ENCODE data around the gene IL22. TPM values are rescaled to one million over a fixed set of nuclear protein-coding genes. Genes with fewer than 3 reads are reported as not detected.

IL22 gene
- total RNA-seq (2021): not detected in 3 replicates
- not detected for Bru-seq, nascent RNA
- long read RNA-seq, experiment 1: 0 reads
- long read RNA-seq, experiment 2: 0 reads
- long read RNA-seq, experiment 3: 0 reads

- no peak within 1 kb of the TSS for H3K4me3 Mint-ChIP-seq
- no peaks in the 10 kb centered on the region for H3K9me3 Mint-ChIP-seq
- ChIA-PET CTCF (interaction anchor here (0.6 kb wide), 1 partner anchor 897 kb away, joined by 5 read pairs; no protein-coding TSS in a partner anchor), POLR2A (no interaction called here)
- DNase-seq (ENCODE audit: low spot score) (no peak), ATAC-seq (no peak)
- H3K36me3 Mint-ChIP-seq: no peaks in the 10 kb centered on the region
- H3K27me3 Mint-ChIP-seq (ENCODE audit: low read depth): no peaks in the 10 kb centered on the region
- H3K27ac Mint-ChIP-seq: no peak within 1 kb of the TSS
- H3K4me1 Mint-ChIP-seq: no peaks in the 10 kb centered on the region
- TF ChIP-seq, protein P1, sequence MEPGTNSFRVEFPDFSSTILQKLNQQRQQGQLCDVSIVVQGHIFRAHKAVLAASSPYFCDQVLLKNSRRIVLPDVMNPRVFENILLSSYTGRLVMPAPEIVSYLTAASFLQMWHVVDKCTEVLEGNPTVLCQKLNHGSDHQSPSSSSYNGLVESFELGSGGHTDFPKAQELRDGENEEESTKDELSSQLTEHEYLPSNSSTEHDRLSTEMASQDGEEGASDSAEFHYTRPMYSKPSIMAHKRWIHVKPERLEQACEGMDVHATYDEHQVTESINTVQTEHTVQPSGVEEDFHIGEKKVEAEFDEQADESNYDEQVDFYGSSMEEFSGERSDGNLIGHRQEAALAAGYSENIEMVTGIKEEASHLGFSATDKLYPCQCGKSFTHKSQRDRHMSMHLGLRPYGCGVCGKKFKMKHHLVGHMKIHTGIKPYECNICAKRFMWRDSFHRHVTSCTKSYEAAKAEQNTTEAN (CRISPR knock-in tag; IDR thresholded peaks at IDR 0.05): no peak
- no peak for TF ChIP-seq ZNF121 (CRISPR knock-in tag; IDR thresholded peaks at IDR 0.05)
- TF ChIP-seq NFYB (CRISPR knock-in tag; conservative IDR thresholded peaks at IDR 0.05; ENCODE audit: low read depth): no peak
- no peak for TF ChIP-seq FOXP1 (CRISPR knock-in tag; IDR thresholded peaks at IDR 0.05; ENCODE audit: borderline replicate concordance)
- TF ChIP-seq, protein P2, sequence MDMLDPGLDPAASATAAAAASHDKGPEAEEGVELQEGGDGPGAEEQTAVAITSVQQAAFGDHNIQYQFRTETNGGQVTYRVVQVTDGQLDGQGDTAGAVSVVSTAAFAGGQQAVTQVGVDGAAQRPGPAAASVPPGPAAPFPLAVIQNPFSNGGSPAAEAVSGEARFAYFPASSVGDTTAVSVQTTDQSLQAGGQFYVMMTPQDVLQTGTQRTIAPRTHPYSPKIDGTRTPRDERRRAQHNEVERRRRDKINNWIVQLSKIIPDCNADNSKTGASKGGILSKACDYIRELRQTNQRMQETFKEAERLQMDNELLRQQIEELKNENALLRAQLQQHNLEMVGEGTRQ (CRISPR knock-in tag; IDR thresholded peaks at IDR 0.05): no peak
- TF ChIP-seq, protein P3, sequence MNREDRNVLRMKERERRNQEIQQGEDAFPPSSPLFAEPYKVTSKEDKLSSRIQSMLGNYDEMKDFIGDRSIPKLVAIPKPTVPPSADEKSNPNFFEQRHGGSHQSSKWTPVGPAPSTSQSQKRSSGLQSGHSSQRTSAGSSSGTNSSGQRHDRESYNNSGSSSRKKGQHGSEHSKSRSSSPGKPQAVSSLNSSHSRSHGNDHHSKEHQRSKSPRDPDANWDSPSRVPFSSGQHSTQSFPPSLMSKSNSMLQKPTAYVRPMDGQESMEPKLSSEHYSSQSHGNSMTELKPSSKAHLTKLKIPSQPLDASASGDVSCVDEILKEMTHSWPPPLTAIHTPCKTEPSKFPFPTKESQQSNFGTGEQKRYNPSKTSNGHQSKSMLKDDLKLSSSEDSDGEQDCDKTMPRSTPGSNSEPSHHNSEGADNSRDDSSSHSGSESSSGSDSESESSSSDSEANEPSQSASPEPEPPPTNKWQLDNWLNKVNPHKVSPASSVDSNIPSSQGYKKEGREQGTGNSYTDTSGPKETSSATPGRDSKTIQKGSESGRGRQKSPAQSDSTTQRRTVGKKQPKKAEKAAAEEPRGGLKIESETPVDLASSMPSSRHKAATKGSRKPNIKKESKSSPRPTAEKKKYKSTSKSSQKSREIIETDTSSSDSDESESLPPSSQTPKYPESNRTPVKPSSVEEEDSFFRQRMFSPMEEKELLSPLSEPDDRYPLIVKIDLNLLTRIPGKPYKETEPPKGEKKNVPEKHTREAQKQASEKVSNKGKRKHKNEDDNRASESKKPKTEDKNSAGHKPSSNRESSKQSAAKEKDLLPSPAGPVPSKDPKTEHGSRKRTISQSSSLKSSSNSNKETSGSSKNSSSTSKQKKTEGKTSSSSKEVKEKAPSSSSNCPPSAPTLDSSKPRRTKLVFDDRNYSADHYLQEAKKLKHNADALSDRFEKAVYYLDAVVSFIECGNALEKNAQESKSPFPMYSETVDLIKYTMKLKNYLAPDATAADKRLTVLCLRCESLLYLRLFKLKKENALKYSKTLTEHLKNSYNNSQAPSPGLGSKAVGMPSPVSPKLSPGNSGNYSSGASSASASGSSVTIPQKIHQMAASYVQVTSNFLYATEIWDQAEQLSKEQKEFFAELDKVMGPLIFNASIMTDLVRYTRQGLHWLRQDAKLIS (CRISPR knock-in tag; IDR thresholded peaks at IDR 0.05; ENCODE audit: borderline replicate concordance): no peak
- no peak for TF ChIP-seq ZNF281 (CRISPR knock-in tag; IDR thresholded peaks at IDR 0.05)
- TF ChIP-seq HMGXB4 (CRISPR knock-in tag; IDR thresholded peaks at IDR 0.05): no peak
- no peak for TF ChIP-seq ZMAT4 (CRISPR knock-in tag; IDR thresholded peaks at IDR 0.05)
- no peak for TF ChIP-seq ATF1 (CRISPR knock-in tag; IDR thresholded peaks at IDR 0.05)
Measured at GRCh38 chr12:68253504-68253903, at the start of gene IL22. Gene IL22, minus strand, starts transcription at chr12:68253604. Its CDS starts 156 bp downstream, at chr12:68253448.

- ChIA-PET CTCF (no interaction called here), POLR2A (no interaction called here)
- Mint-ChIP-seq H3K9me3 (no peaks in the 10 kb centered on the region), H3K36me3 (peaks cover 5% of the 10 kb centered on the region; the same call in 1 of the 2 replicates), H3K4me1 (no peaks in the 10 kb centered on the region), H3K27ac (no peak overlapping the region), H3K27me3 (ENCODE audit: low read depth) (no peaks in the 10 kb centered on the region), H3K4me3 (no peak overlapping the region)
- TF ChIP-seq NR2C2 (CRISPR knock-in tag; IDR thresholded peaks at IDR 0.05) (no peak), CREM (CRISPR knock-in tag; IDR thresholded peaks at IDR 0.05) (no peak)
- TF ChIP-seq, protein P4, sequence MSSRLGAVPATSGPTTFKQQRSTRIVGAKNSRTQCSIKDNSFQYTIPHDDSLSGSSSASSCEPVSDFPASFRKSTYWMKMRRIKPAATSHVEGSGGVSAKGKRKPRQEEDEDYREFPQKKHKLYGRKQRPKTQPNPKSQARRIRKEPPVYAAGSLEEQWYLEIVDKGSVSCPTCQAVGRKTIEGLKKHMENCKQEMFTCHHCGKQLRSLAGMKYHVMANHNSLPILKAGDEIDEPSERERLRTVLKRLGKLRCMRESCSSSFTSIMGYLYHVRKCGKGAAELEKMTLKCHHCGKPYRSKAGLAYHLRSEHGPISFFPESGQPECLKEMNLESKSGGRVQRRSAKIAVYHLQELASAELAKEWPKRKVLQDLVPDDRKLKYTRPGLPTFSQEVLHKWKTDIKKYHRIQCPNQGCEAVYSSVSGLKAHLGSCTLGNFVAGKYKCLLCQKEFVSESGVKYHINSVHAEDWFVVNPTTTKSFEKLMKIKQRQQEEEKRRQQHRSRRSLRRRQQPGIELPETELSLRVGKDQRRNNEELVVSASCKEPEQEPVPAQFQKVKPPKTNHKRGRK (CRISPR knock-in tag; IDR thresholded peaks at IDR 0.05; ENCODE audit: borderline replicate concordance): no peak
- ATAC-seq (no peak), DNase-seq (ENCODE audit: low spot score) (no peak)
Measured at GRCh38 chr12:68297929-68298328, 44.5 kb upstream of the IL22 start.
